H1 (cell line): Measurements from ENCODE around the gene SPRING1. TPM values are rescaled to one million over a fixed set of nuclear protein-coding genes. Genes with fewer than 3 reads are reported as not detected.

Experiments used
- CTCF ChIA-PET: fragments of 300-600 bp; sonication (Branson Sonifier 250); formaldehyde crosslinking; loops from one replicate; lab custom pipeline; 2021; ENCODE audit not compliant: partially characterized antibody; lab: Charles Lee
- POLR2A ChIA-PET: fragments of 300-600 bp; sonication (Branson Sonifier 250); formaldehyde crosslinking; loops from one replicate; lab custom pipeline; 2021; ENCODE audit warnings: inconsistent platforms; ENCODE audit not compliant: partially characterized antibody; lab: Charles Lee
- DNase-seq, 2 experiments: peaks; one replicate each; pipeline versions ENCODE4 v3.0.0 to v3.0.0-alpha.2; 2010 to 2022; ENCODE audit warnings: low spot score in 2 of 2, low read depth in 1 of 2, mixed read lengths in 1 of 2
- FAIRE-seq: peaks from 2 replicates; lab custom pipeline; 2011; peaks lifted over from hg19 to GRCh38; lab: Jason Lieb, UNC
- H2AFZ ChIP-seq: 2 replicates; pipeline ENCODE4 v1.8.1; 2012; ENCODE audit warnings: low read length, inconsistent platforms
- H2AK5ac ChIP-seq: 2 replicates; pipeline ENCODE4 v1.6.1; 2013; ENCODE audit warnings: low read depth, low read length
- H2BK120ac ChIP-seq: replicated peaks from 2 replicates; pipeline ENCODE3; 2013; ENCODE audit warnings: low read depth, low read length, inconsistent platforms
- H2BK12ac ChIP-seq: 2 replicates; pipeline ENCODE4 v1.6.1; 2013; ENCODE audit warnings: low read depth, low read length
- H2BK15ac ChIP-seq: 2 replicates; pipeline ENCODE4 v1.6.1; 2013; ENCODE audit warnings: low read length
- H2BK20ac ChIP-seq: 2 replicates; pipeline ENCODE4 v1.6.1; 2013; ENCODE audit warnings: low read length
- H2BK5ac ChIP-seq: 2 replicates; pipeline ENCODE4 v1.6.1; 2013; ENCODE audit warnings: low read depth, low read length
- H3K14ac ChIP-seq: 2 replicates; pipeline ENCODE4 v1.6.1; 2013; ENCODE audit warnings: inconsistent platforms; ENCODE audit not compliant: insufficient read length
- H3K18ac ChIP-seq: 2 replicates; pipeline ENCODE4 v1.6.1; 2013; ENCODE audit warnings: low read length; ENCODE audit errors: extremely low read depth
- H3K23ac ChIP-seq: 2 replicates; pipeline ENCODE4 v1.6.1; 2013; ENCODE audit warnings: inconsistent platforms; ENCODE audit not compliant: insufficient read length
- H3K23me2 ChIP-seq: 2 replicates; pipeline ENCODE4 v1.6.1; 2013; ENCODE audit warnings: low read depth, low read length
- H3K27ac ChIP-seq: 2 replicates; pipeline ENCODE4 v1.6.1; 2011; ENCODE audit warnings: low read depth, low read length, inconsistent platforms
- H3K27me3 ChIP-seq, 4 experiments: replicated peaks in 1 of 4; 1 replicate in 1 of 4; 2 replicates in 3 of 4; pipeline versions ENCODE4 v1.6.1 to v1.8.1; 2011 to 2013; ENCODE audit warnings: low read length in 3 of 4, mild to moderate bottlenecking in 3 of 4, inconsistent platforms in 2 of 4, mixed read lengths in 2 of 4, moderate library complexity in 1 of 4; ENCODE audit not compliant: control insufficient read depth in 3 of 4, insufficient read depth in 3 of 4; ENCODE audit errors: extremely low read depth in 1 of 4
- H3K36me3 ChIP-seq, 4 experiments: 2 replicates each; pipeline versions ENCODE4 v1.6.1 to v1.8.1; 2011 to 2013; ENCODE audit warnings: mild to moderate bottlenecking in 4 of 4, low read length in 3 of 4, moderate library complexity in 2 of 4, control low read depth in 1 of 4, inconsistent platforms in 1 of 4; ENCODE audit not compliant: insufficient read depth in 4 of 4, control insufficient read depth in 2 of 4
- H3K4ac ChIP-seq: replicated peaks from 2 replicates; pipeline ENCODE3; 2013; ENCODE audit warnings: low read length, low read depth, mixed read lengths, inconsistent platforms; ENCODE audit not compliant: insufficient read length
- H3K4me1 ChIP-seq, 4 experiments: replicated peaks in 1 of 4; 1 replicate in 1 of 4; 2 replicates in 3 of 4; pipeline versions ENCODE4 v1.6.1 to v1.8.1; 2011 to 2013; ENCODE audit warnings: low read length in 3 of 4, inconsistent platforms in 2 of 4, mixed read lengths in 1 of 4; ENCODE audit not compliant: insufficient read depth in 4 of 4, control insufficient read depth in 3 of 4
- H3K4me2 ChIP-seq, 2 experiments: 2 replicates each; pipeline versions ENCODE4 v1.6.1 to v1.8.1; 2011 to 2013; ENCODE audit warnings: low read depth in 2 of 2, low read length in 2 of 2, control low read depth in 1 of 2, inconsistent platforms in 1 of 2, mild to moderate bottlenecking in 1 of 2; ENCODE audit not compliant: insufficient read depth in 1 of 2
- H3K4me3 ChIP-seq, 4 experiments: fragments of 200-600, 300-600 bp in 1 of 4; sonication (generic), shearing (Covaris generic), sonication (Bioruptor Twin) in 1 of 4; 2 replicates each; pipeline versions ENCODE4 v1.5.1 to v1.8.1; 2011 to 2016; ENCODE audit warnings: low read length in 4 of 4, low read depth in 3 of 4, control low read depth in 2 of 4, inconsistent platforms in 2 of 4, mild to moderate bottlenecking in 2 of 4, mixed read lengths in 1 of 4, moderate library complexity in 1 of 4; ENCODE audit not compliant: insufficient read depth in 2 of 4; ENCODE audit errors: extremely low read depth in 1 of 4
- H3K56ac ChIP-seq: replicated peaks from 2 replicates; pipeline ENCODE3; 2013; ENCODE audit warnings: low read depth, mild to moderate bottlenecking, mixed read lengths, low read length, inconsistent platforms; ENCODE audit not compliant: insufficient read length
- H3K79me1 ChIP-seq: 2 replicates; pipeline ENCODE4 v1.6.1; 2013; ENCODE audit warnings: low read depth, low read length, control low read depth
- H3K79me2 ChIP-seq, 2 experiments: 2 replicates each; pipeline versions ENCODE4 v1.6.1 to v1.8.1; 2012 to 2013; ENCODE audit warnings: low read length in 2 of 2, mild to moderate bottlenecking in 2 of 2, inconsistent platforms in 1 of 2; ENCODE audit not compliant: insufficient read depth in 2 of 2, control insufficient read depth in 1 of 2
- H3K9ac ChIP-seq, 4 experiments: replicated peaks in 1 of 4; 1 replicate in 1 of 4; 2 replicates in 3 of 4; pipeline versions ENCODE4 v1.6.1 to v1.8.1; 2011 to 2013; ENCODE audit warnings: low read depth in 3 of 4, low read length in 3 of 4, control low read depth in 2 of 4, mild to moderate bottlenecking in 2 of 4, moderate library complexity in 2 of 4, inconsistent platforms in 1 of 4; ENCODE audit errors: extremely low read depth in 1 of 4
- H3K9me3 ChIP-seq, 2 experiments: 2 replicates each; pipeline versions ENCODE4 v1.6.1 to v1.8.1; 2012 to 2013; ENCODE audit warnings: mild to moderate bottlenecking in 2 of 2, moderate library complexity in 2 of 2, control low read depth in 1 of 2, inconsistent platforms in 1 of 2, low read depth in 1 of 2, low read length in 1 of 2, mixed read lengths in 1 of 2; ENCODE audit not compliant: insufficient read depth in 2 of 2
- H4K20me1 ChIP-seq, 2 experiments: replicated peaks in 1 of 2; 2 replicates each; pipeline versions ENCODE3 to v1.8.1; 2011 to 2013; ENCODE audit warnings: inconsistent platforms in 2 of 2, low read length in 2 of 2, mild to moderate bottlenecking in 1 of 2; ENCODE audit not compliant: insufficient read depth in 2 of 2, control insufficient read depth in 1 of 2
- H4K5ac ChIP-seq: 2 replicates; pipeline ENCODE4 v1.6.1; 2013; ENCODE audit warnings: low read length, low read depth, mixed read lengths, inconsistent platforms; ENCODE audit not compliant: insufficient read length
- H4K8ac ChIP-seq: 2 replicates; pipeline ENCODE4 v1.8.0; 2013; ENCODE audit warnings: mild to moderate bottlenecking, moderate library complexity, low read length, inconsistent platforms; ENCODE audit not compliant: insufficient read depth; ENCODE audit errors: extremely low read depth
- H4K91ac ChIP-seq: replicated peaks from 2 replicates; pipeline ENCODE3; 2013; ENCODE audit warnings: low read length, mixed read lengths, inconsistent platforms; ENCODE audit not compliant: insufficient read length
- ASH2L ChIP-seq: fragments of 200-600, 300-600 bp; sonication (generic); IDR thresholded peaks from one replicate; pipeline ENCODE4 v1.7.1; 2017; ENCODE audit warnings: low read length
- BCL11A ChIP-seq, 2 experiments: IDR thresholded peaks; one replicate each; pipeline ENCODE4 v1.6.1; 2011; ENCODE audit warnings: low read depth in 2 of 2, low read length in 2 of 2, mild to moderate bottlenecking in 2 of 2
- CBX5 ChIP-seq: fragments of 300-800, 300-1000 bp; sonication (generic); IDR thresholded peaks from 2 replicates; pipeline ENCODE4 v1.7.1; 2016; ENCODE audit warnings: antibody characterized with exemption, low read length, low read depth
- CBX8 ChIP-seq: fragments of 300-800, 300-1000 bp; sonication (generic); IDR thresholded peaks from 2 replicates; pipeline ENCODE4 v1.7.1; 2016; ENCODE audit warnings: low read depth, low read length, borderline replicate concordance
- HDAC2 ChIP-seq, 2 experiments: fragments of 300-600 bp in 1 of 2; sonication (generic) in 1 of 2; IDR thresholded peaks; 2 replicates each; pipeline ENCODE4 v1.6.1; 2011 to 2012; ENCODE audit warnings: low read depth in 2 of 2, low read length in 2 of 2, mild to moderate bottlenecking in 2 of 2, moderate library complexity in 2 of 2, borderline replicate concordance in 1 of 2, inconsistent platforms in 1 of 2
- KDM4A ChIP-seq: IDR thresholded peaks from one replicate; pipeline ENCODE4 v1.7.1; 2012; ENCODE audit warnings: low read depth, mild to moderate bottlenecking, moderate library complexity, low read length, inconsistent platforms; ENCODE audit not compliant: severe bottlenecking
- SAP30 ChIP-seq: fragments of 300-600 bp; sonication (generic); IDR thresholded peaks from 2 replicates; pipeline ENCODE4 v1.7.1; 2012; ENCODE audit warnings: low read length, moderate library complexity, mild to moderate bottlenecking, inconsistent platforms; ENCODE audit not compliant: insufficient read depth, insufficient replicate concordance
- SP1 ChIP-seq: IDR thresholded peaks from 2 replicates; pipeline ENCODE4 v1.6.1; 2011; ENCODE audit warnings: low read depth, low read length
- TAF7 ChIP-seq: optimal IDR thresholded peaks from 2 replicates; pipeline ENCODE3; 2011; ENCODE audit warnings: low read depth, mild to moderate bottlenecking, inconsistent platforms, low read length, moderate library complexity, borderline replicate concordance
- ZNF274 ChIP-seq: IDR thresholded peaks from 2 replicates; pipeline ENCODE4 v1.7.0; 2012; ENCODE audit warnings: low read length, borderline replicate concordance; ENCODE audit errors: extremely low read depth
- WGBS, 2 experiments: shearing (Covaris generic) in 1 of 2; methylation state at CpG; one replicate each; pipeline versions ENCODE4 v1.1.6 to v1.1.7; 2013 to 2015; ENCODE audit warnings: low lambda C conversion rate in 2 of 2, mixed read lengths in 2 of 2, inconsistent platforms in 1 of 2, low coverage in 1 of 2, missing lambda C conversion rate in 1 of 2; ENCODE audit not compliant: insufficient replicate concordance in 2 of 2, insufficient coverage in 1 of 2, insufficient read length in 1 of 2; ENCODE audit errors: extremely low coverage in 1 of 2, missing lambda C conversion rate in 1 of 2; 5-methylcytosine and 5-hydroxymethylcytosine counted together
- polyA plus RNA-seq, 7 experiments: library from polyadenylated mRNA; depleted of rRNA in 3 of 7; stranded (reverse) in 5 of 7; unstranded in 2 of 7; fragments of >200 nt in 5 of 7; fragments of 200-250 nt in 2 of 7; gene quantifications; 1 replicate in 5 of 7; 2 replicates in 1 of 7; 4 replicates in 1 of 7; pipeline versions ENCODE4 v1.2.1 to v1.2.3, GENCODE V29; 2011 to 2013; ENCODE audit warnings: missing spikeins in 2 of 7, mixed read lengths in 2 of 7
- total RNA-seq: library from RNA; stranded (reverse); fragmentation: NEBNext Ultra II Directional; extraction: Animal tissue kit (Norgen Biotek cat#: 25700); gene quantifications from 2 replicates; pipeline ENCODE4 v1.2.1, GENCODE V29; 2021
- TF ChIP-seq, protein P1 (sequence below), 3 experiments: IDR thresholded peaks; 1 replicate in 2 of 3; 2 replicates in 1 of 3; pipeline versions ENCODE4 v1.5.1 to v1.6.1; 2011; ENCODE audit warnings: low read length in 3 of 3, mild to moderate bottlenecking in 3 of 3, inconsistent platforms in 2 of 3, low read depth in 1 of 3, moderate library complexity in 1 of 3; ENCODE audit not compliant: insufficient read depth in 1 of 3; ENCODE audit errors: control extremely low read depth in 1 of 3

Gene SPRING1
- total and polyA plus RNA-seq, 2 of the 8 experiments (the other 6 are each of a cell fraction or from before 2014, with no cell fraction given): 14.3 to 46.5 TPM

DNA sequence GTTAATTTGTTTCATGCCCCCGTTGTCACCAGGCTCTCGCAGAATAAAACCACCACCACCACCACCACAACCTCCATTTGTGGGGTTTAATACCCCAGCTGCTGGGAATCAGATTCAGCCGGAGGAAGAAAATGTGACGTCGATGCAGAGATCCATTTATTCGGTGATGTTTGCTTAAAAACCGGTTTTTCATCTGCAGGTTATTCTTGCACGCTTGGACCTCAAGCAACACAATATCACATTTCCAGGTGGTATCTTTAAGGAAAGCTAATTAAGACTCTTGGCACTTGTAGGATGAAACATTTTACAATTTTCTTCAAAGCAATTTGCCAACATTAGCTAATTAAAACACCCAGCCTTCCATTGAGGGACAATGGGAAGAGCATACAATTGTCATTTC is 39.8 kb downstream of the SPRING1 start:
- peaks cover 0 to 8% (median 4%) of the 10 kb centered on the region in 4 experiments; a peak in 5 of 7 replicates for H3K4me1 ChIP-seq
- no peak overlapping the region for H2BK120ac ChIP-seq
- H3K79me2 ChIP-seq: no peaks in the 10 kb centered on the region
- no peak overlapping the region for H2AK5ac ChIP-seq
- H2BK5ac ChIP-seq: no peak overlapping the region
- no peaks in the 10 kb centered on the region for H3K79me1 ChIP-seq
- no peak overlapping the region for H4K91ac ChIP-seq
- no peak overlapping the region for H3K14ac ChIP-seq
- POLR2A ChIA-PET: interaction anchor here (1.3 kb wide), 1 partner anchor 127 kb away, joined by 3 read pairs; no protein-coding TSS in a partner anchor
- no peak overlapping the region for H3K23ac ChIP-seq
- H3K27me3 ChIP-seq: peaks cover 0 to 10% (median 6%) of the 10 kb centered on the region in 4 experiments; a peak in 6 of 7 replicates
- 90% methylated on average over 8 of the region's 8 CpGs; no CpG with 5 or more reads in 1 of the 2 experiments for WGBS, 2 experiments
- H3K56ac ChIP-seq: no peak overlapping the region
- no peak overlapping the region for H2BK20ac ChIP-seq
- TF ChIP-seq SAP30 (no peak), SP1 (no peak), BCL11A (IDR thresholded peaks at IDR 0.05; ENCODE audit: low read depth in 2 of 2, low read length in 2 of 2) (no peak), ZNF274 (no peak), ASH2L (no peak), TAF7 (no peak), KDM4A (no peak), HDAC2 (IDR thresholded peaks at IDR 0.05; ENCODE audit: borderline replicate concordance in 1 of 2, low read depth in 2 of 2, low read length in 2 of 2) (no peak), CBX5 (no peak), CBX8 (no peak)
- TF ChIP-seq, protein P1, sequence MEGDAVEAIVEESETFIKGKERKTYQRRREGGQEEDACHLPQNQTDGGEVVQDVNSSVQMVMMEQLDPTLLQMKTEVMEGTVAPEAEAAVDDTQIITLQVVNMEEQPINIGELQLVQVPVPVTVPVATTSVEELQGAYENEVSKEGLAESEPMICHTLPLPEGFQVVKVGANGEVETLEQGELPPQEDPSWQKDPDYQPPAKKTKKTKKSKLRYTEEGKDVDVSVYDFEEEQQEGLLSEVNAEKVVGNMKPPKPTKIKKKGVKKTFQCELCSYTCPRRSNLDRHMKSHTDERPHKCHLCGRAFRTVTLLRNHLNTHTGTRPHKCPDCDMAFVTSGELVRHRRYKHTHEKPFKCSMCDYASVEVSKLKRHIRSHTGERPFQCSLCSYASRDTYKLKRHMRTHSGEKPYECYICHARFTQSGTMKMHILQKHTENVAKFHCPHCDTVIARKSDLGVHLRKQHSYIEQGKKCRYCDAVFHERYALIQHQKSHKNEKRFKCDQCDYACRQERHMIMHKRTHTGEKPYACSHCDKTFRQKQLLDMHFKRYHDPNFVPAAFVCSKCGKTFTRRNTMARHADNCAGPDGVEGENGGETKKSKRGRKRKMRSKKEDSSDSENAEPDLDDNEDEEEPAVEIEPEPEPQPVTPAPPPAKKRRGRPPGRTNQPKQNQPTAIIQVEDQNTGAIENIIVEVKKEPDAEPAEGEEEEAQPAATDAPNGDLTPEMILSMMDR (IDR thresholded peaks at IDR 0.05; ENCODE audit: control extremely low read depth in 1 of 3, insufficient read depth in 1 of 3, low read depth in 1 of 3, low read length in 3 of 3): no peak
- TF ChIP-seq, all 59 proteins: peak for 0
- no peak overlapping the region for H4K8ac ChIP-seq
- no peak overlapping the region for H3K9ac ChIP-seq
- H2BK12ac ChIP-seq: no peak overlapping the region
- no peak overlapping the region for H3K18ac ChIP-seq
- FAIRE-seq (no peak), DNase-seq (no peak)
- no peak overlapping the region for H4K5ac ChIP-seq
- H3K23me2 ChIP-seq: 0 out of 2 replicates have a peak, but pooled peaks cover 5% of the 10 kb centered on the region
- no peak overlapping the region for H3K4me3 ChIP-seq
- no peak overlapping the region for H2AFZ ChIP-seq
- H3K36me3 ChIP-seq: no peaks in the 10 kb centered on the region
- CTCF ChIA-PET: interaction anchor here (0.6 to 3.0 kb wide), 8 partner anchors 10 to 751 kb away, joined by 3 to 19 read pairs (median 5); no protein-coding TSS in a partner anchor
- H4K20me1 ChIP-seq: no peaks in the 10 kb centered on the region
- H3K4ac ChIP-seq: no peak overlapping the region
- no peaks in the 10 kb centered on the region for H3K9me3 ChIP-seq
- no peak overlapping the region for H3K27ac ChIP-seq
- H2BK15ac ChIP-seq: no peak overlapping the region
- no peak overlapping the region for H3K4me2 ChIP-seq
